GM21786 (cell line): ENCODE results near the gene DEFB127.
"Not testable (repeated sequence)": the region's sequence is repeated elsewhere in the genome, so short reads cannot be mapped to it uniquely, and the experiment has no call there.

ENCODE experiments used
- ATAC-seq: cut with Tn5 transposase; IDR thresholded peaks from one replicate; pipeline ENCODE4 v1.9.1; 2021; ENCODE audit not compliant: unreplicated experiment

The DEFB127 gene, protein sequence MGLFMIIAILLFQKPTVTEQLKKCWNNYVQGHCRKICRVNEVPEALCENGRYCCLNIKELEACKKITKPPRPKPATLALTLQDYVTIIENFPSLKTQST

GRCh38 chr20:157154-157553 is at the start of gene DEFB127:
Gene DEFB127, plus strand, starts transcription at chr20:157454. Its CDS starts 91 bp downstream, at chr20:157545.
- ATAC-seq, result no peak

- ATAC-seq, result no peak
These were observed 44.9 kb upstream of the DEFB127 start for GRCh38 chr20:112396-112795.

DNA sequence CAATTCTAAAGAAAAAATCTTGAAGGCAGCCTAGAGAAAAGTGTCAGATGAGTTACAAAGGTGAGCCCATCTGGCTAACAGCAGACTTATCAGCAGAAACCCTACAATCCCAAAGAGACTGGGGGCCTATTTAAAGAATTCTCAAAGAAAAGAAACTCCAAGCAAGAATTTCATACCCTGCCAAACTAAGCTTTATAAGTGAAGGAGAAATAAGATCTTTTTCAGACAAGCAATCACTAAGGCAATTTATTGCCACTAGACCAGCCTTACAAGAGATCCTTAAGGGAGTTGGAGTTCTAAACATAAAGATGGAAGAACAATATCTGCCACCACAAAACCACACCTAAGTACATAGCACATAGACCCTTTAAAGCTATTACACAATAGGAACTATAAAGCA is 39.7 kb upstream of the DEFB127 start:
- no peak for ATAC-seq

DNA sequence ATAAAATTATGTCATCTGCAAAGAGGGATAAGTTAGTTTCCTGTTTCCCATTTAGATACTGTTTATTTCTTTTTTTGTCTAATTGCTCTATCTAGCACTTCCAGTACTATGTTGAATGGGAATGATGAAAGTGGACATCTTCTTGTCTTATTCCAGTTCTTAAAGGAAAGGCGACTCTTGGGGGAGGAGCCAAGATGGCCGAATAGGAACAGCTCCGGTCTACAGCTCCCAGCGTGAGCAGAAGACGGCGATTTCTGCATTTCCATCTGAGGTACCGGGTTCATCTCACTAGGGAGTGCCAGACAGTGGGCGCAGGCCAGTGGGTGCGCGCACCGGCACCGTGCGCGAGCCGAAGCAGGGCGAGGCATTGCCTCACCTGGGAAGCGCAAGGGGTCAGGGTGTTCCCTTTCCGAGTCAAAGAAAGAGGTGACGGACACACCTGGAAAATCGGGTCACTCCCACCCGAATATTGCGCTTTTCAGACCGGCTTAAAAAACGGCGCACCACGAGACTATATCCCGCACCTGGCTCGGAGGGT is 27.4 kb upstream of the DEFB127 start:
- ATAC-seq, result not testable (repeated sequence)

DNA sequence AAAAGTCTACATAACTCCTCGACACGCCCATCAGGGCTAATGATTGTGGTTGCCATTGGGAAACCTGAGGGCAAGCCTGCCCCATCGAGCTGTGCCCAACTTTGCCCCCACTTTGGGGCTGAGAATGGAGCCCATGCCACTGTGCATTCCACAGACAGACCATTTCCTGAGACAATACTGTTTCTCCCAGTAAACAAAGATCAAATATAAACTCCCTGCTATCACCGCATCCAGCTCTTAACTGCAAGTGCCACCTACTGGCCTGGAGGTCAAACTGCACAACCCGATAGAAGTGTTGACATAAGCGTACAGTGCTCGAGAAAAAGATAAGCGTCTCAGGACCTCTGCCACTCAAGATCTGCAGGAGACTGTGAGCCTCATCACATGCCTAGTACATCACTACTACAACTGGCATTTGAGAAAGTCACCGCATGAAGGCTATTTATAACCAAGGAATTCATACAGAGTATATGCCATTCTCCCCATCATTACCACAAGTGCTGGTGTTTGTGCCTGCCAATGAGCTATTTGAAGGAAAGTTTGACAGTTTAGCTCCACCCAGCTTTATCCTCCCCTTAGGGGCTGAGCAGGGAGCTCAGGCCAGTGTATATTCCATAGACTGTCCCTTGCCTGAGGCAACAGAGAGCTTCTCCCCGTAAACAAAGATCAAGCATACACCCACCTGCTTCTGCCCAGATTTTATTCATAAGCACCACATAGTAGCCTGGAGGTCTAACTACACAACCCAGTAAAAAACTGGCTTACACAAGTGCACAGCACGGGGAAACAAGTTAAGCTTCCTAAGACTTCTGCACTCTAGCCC is 19.4 kb upstream of the DEFB127 start:
- ATAC-seq, result no peak

GRCh38 chr20:142290-142689 is 15.0 kb upstream of the DEFB127 start, which contains the start of gene DEFB126:
Gene DEFB126, plus strand, starts transcription at chr20:142590. Its CDS starts 39 bp downstream, at chr20:142629.
- no peak for ATAC-seq

DNA sequence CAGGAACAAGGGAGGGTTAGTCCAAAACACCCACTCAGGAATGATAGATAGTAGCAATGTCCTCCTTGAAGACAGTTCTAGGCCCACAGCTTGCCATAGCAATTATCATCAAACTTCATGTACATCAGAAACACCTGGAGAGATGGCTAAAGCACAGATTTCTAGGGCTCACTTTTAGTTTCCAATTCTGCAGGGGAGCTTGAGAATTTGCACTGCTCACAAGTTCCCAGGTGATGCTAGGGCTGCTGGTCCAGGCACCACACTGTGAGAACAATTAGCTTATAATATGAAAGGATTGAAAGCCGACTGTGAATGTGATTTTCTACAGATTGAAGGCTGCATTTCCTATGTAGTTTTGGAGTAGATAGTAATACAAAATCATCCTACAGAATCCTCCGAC is 11.4 kb upstream of the DEFB127 start:
- ATAC-seq, result no peak

- ATAC-seq, result no peak
These were observed 5.1 kb upstream of the DEFB127 start for GRCh38 chr20:152131-152530.

GRCh38 chr20:164618-165017 is 7.4 kb downstream of the DEFB127 start:
- ATAC-seq, result no peak

GRCh38 chr20:168876-169275 is 11.6 kb downstream of the DEFB127 start:
- no peak for ATAC-seq

DNA sequence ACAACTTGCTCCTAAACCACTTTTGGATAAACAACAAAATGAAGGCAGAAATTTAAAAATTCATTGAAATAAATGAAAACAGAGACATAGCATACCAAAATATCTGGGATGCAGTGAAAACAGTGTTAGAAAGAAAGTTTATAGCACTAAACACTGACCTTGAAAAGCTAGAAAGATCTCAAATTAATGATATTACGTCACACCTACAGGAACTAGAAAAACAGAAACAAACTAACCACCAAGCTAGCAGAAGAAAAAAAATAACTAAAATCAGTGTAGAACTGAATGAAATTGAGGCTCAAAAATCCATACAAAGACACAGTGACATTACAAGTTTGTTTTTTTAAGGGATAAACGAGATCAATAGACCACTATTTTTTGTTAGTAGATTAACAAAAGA is 27.0 kb downstream of the DEFB127 start:
- ATAC-seq, result no peak

- no peak for ATAC-seq
These were observed 30.5 kb downstream of the DEFB127 start for GRCh38 chr20:187733-188132.

- no peak for ATAC-seq
These were observed 32.4 kb downstream of the DEFB127 start, which contains the start of gene DEFB128 for GRCh38 chr20:189611-190010. Gene DEFB128, minus strand, starts transcription at chr20:189711. Its CDS starts 88 bp downstream, at chr20:189623.

DNA sequence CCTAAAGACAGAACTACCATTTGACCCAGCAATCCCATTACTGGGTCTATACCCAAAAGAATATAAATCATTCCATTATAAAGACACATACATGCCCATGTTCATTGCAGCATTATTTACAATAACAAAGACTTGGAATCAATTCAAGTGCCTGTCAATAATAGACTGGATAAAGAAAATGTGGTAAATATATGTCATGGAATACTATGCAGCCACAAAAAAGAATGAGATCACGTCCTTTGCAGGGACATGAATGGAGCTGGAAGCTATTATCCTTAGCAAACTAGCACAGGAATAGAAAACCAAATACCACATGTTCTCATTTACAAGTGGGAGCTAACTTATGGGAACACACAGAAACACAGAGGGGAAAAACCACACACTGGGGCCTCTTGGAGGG is 41.0 kb downstream of the DEFB127 start:
- ATAC-seq, result no peak

- no peak for ATAC-seq
These were observed 42.7 kb downstream of the DEFB127 start for GRCh38 chr20:199996-200395.

DNA sequence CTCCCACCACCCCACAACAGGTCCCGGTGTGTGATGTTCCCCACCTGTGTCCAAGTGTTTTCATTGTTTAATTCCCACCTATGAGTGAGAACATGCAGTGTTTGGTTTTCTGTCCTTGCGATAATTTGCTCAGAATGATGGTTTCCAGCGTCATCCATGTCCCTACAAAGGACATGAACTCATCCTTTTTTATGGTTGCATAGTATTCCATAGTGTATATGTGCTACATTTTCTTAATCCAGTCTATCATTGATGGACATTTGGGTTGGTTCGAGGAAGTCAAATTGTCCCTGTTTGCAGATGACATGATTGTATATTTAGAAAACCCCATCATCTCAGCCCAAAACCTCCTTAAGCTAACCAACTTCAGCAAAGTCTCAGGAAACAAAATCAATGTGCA is 46.4 kb downstream of the DEFB127 start:
- ATAC-seq, result not testable (repeated sequence)
